Measurements from ENCODE around the gene CPB1. TPM values are rescaled to one million over a fixed set of nuclear protein-coding genes. Genes with fewer than 3 reads are reported as not detected.
A peak's percentile ranks its signal among the peaks of the same experiment; 100 is the strongest.

CPB1 gene
- total and polyA plus RNA-seq, 10 of the 15 experiments (the other 5 are each of a cell fraction or from before 2014, with no cell fraction given), result 4.8 TPM; not detected in 9

GRCh38 chr3:148861277-148861869 lies 33.8 kb downstream of the CPB1 start:
- RAD21 ChIA-PET (ENCODE audit: unreplicated experiment), result interaction anchor here (1.0 kb wide), 2 partner anchors 81 to 84 kb away, joined by 3 read pairs; no protein-coding TSS in a partner anchor
- intact Hi-C loops (cut with micrococcal nuclease; ENCODE audit: unreplicated experiment) (loop anchor here (1.0 to 10.0 kb wide), 5 partner anchors 82 to 477 kb away; no protein-coding TSS in a partner anchor), in situ Hi-C loops (cut with MboI) (loop anchor here (5.0 to 10.0 kb wide), 2 partner anchors 86 to 413 kb away; no protein-coding TSS in a partner anchor)
- no peaks in the 10 kb centered on the region for H3K4me1 ChIP-seq (ENCODE audit: control insufficient read depth, insufficient read depth, low read length)
- POLR2A ChIA-PET, result no interaction called here
- FAIRE-seq, result peak; percentile 70
- BruUV-seq (replicated peaks), result no TSS peak
- SMC1A ChIA-PET (ENCODE audit: uncharacterized antibody, unreplicated experiment), result interaction anchor here (1.1 to 3.2 kb wide), 4 partner anchors 26 to 480 kb away, joined by 3 to 19 read pairs (median 8); no protein-coding TSS in a partner anchor
- H3K9me3 ChIP-seq (replicated peaks; ENCODE audit: control insufficient read depth, insufficient read depth, low read length), result no peaks in the 10 kb centered on the region
- 0% methylated on average over 1 of the region's 1 CpG for WGBS (ENCODE audit: insufficient coverage, insufficient replicate concordance, low lambda C conversion rate, missing lambda C conversion rate)
- H3K27me3 ChIP-seq (replicated peaks in 1 of 2; ENCODE audit: control insufficient read depth in 2 of 2, insufficient read depth in 2 of 2, low read length in 1 of 2), result peaks cover 0 to 8% of the 10 kb centered on the region in 2 experiments; a peak in 1 of 4 replicates
- H3K9ac ChIP-seq (ENCODE audit: control insufficient read depth, insufficient read depth, low read length), result no peak overlapping the region
- no peaks in the 10 kb centered on the region for H3K36me3 ChIP-seq (ENCODE audit: control insufficient read depth in 2 of 2, insufficient read depth in 2 of 2, low read length in 1 of 2)
- ATAC-seq, result peak; percentile 80
- H3K79me2 ChIP-seq (ENCODE audit: control insufficient read depth, insufficient read depth, low read length), result no peaks in the 10 kb centered on the region
- no peak overlapping the region for H3K4me2 ChIP-seq (ENCODE audit: control insufficient read depth, insufficient read depth)
- H3K27ac ChIP-seq (ENCODE audit: control insufficient read depth, insufficient read depth), result no peak overlapping the region
- CTCF ChIA-PET, result interaction anchor here (0.6 to 9.8 kb wide), 13 partner anchors 9 to 481 kb away, joined by 3 to 179 read pairs (median 4); no protein-coding TSS in a partner anchor
- no peaks in the 10 kb centered on the region for H4K20me1 ChIP-seq (ENCODE audit: control insufficient read depth, insufficient read depth)
- no peak overlapping the region for H2AFZ ChIP-seq (ENCODE audit: control insufficient read depth, low read depth, low read length)
- no peak for DNase-seq (ENCODE audit: low read depth, low spot score)
- no peak overlapping the region for H3K4me3 ChIP-seq
- TF ChIP-seq RAD21 (IDR thresholded peaks at IDR 0.05; ENCODE audit: insufficient read depth, low read depth, low read length), result peak; percentile 71
- TF ChIP-seq IKZF2 (IDR thresholded peaks at IDR 0.05), result no peak
- TF ChIP-seq POLR2AphosphoS5 (IDR thresholded peaks at IDR 0.05; ENCODE audit: low read length), result no peak
- TF ChIP-seq ZBTB4 (CRISPR knock-in tag; IDR thresholded peaks at IDR 0.05), result no peak
- no peak for TF ChIP-seq STAT3 (IDR thresholded peaks at IDR 0.05; ENCODE audit: low read depth, low read length)
- peak; percentile 70; the same call in 1 of the 2 replicates for TF ChIP-seq SMC3 (IDR thresholded peaks at IDR 0.05; ENCODE audit: borderline replicate concordance, low read length)
- TF ChIP-seq CREB1 (IDR thresholded peaks at IDR 0.05; ENCODE audit: low read depth), result no peak
- peak; percentile 41 for TF ChIP-seq PKNOX1 (IDR thresholded peaks at IDR 0.05)
- no peak for TF ChIP-seq ZNF622 (IDR thresholded peaks at IDR 0.05)
- TF ChIP-seq ZBTB11 (CRISPR knock-in tag; IDR thresholded peaks at IDR 0.05), result no peak
- no peak for TF ChIP-seq MAX (IDR thresholded peaks at IDR 0.05; ENCODE audit: low read depth, low read length)
- TF ChIP-seq NR2C1 (IDR thresholded peaks at IDR 0.05), result no peak
- TF ChIP-seq MTA2 (IDR thresholded peaks at IDR 0.05; ENCODE audit: low read depth), result no peak
